Measurements from ENCODE around the gene SLC7A14. TPM values are rescaled to one million over a fixed set of nuclear protein-coding genes. Genes with fewer than 3 reads are reported as not detected.

SLC7A14 gene
- total and polyA plus RNA-seq, 10 of the 15 experiments (the other 5 are each of a cell fraction or from before 2014, with no cell fraction given): not detected

- 2% methylated on average over 3 of the region's 3 CpGs for WGBS (ENCODE audit: insufficient coverage, insufficient replicate concordance, low lambda C conversion rate, missing lambda C conversion rate)
These were observed 98.8 kb downstream of the SLC7A14 start for GRCh38 chr3:170487031-170487430.

DNA sequence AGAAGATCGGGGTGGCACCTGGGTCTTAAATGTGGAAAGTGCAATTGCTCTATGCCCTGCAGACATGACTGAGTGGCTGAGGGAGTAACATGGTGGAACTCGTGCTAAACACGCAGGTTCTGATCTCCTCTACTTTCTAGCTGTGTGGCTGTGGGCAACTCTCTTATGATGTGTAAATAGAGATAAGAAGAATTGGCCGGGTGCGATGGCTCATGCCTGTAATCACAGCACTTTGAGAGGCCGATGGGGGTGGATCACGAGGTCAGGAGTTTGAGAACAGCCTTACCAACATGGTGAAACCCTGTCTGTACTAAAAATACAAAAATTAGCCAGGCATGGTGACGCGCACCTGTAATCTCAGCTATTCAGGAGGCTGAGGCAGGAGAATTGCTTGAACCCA, 99.5 kb downstream of the SLC7A14 start:
- intact Hi-C loops (cut with micrococcal nuclease; ENCODE audit: unreplicated experiment): no loop called here
- POLR2A ChIA-PET: no interaction called here
- no peak overlapping the region for H3K4me2 ChIP-seq (ENCODE audit: control insufficient read depth, insufficient read depth)
- peaks cover 3% of the 10 kb centered on the region in 2 experiments; a peak in 1 of 4 replicates for H3K27me3 ChIP-seq (replicated peaks in 1 of 2; ENCODE audit: control insufficient read depth in 2 of 2, insufficient read depth in 2 of 2, low read length in 1 of 2)
- no peak overlapping the region for H3K4me3 ChIP-seq
- H3K9me3 ChIP-seq (replicated peaks; ENCODE audit: control insufficient read depth, insufficient read depth, low read length): no peaks in the 10 kb centered on the region
- H3K36me3 ChIP-seq (ENCODE audit: control insufficient read depth in 2 of 2, insufficient read depth in 2 of 2, low read length in 1 of 2): no peaks in the 10 kb centered on the region
- RAD21 ChIA-PET (ENCODE audit: unreplicated experiment): no interaction called here
- no peak overlapping the region for H2AFZ ChIP-seq (ENCODE audit: control insufficient read depth, low read depth, low read length)
- in situ Hi-C loops (cut with MboI): no loop called here
- SMC1A ChIA-PET (ENCODE audit: uncharacterized antibody, unreplicated experiment): no interaction called here
- no peak overlapping the region for H3K27ac ChIP-seq (ENCODE audit: control insufficient read depth, insufficient read depth)
- H3K4me1 ChIP-seq (ENCODE audit: control insufficient read depth, insufficient read depth, low read length): no peaks in the 10 kb centered on the region
- DNase-seq (ENCODE audit: low read depth, low spot score) (no peak), ATAC-seq (no peak), FAIRE-seq (no peak)
- no TSS peak for BruUV-seq (replicated peaks)
- CTCF ChIA-PET: no interaction called here
- TF ChIP-seq MXI1 (IDR thresholded peaks at IDR 0.05; ENCODE audit: low read depth, low read length) (no peak), EED (IDR thresholded peaks at IDR 0.05; ENCODE audit: low read depth) (no peak)
- TF ChIP-seq, protein P1, sequence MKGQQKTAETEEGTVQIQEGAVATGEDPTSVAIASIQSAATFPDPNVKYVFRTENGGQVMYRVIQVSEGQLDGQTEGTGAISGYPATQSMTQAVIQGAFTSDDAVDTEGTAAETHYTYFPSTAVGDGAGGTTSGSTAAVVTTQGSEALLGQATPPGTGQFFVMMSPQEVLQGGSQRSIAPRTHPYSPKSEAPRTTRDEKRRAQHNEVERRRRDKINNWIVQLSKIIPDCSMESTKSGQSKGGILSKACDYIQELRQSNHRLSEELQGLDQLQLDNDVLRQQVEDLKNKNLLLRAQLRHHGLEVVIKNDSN (IDR thresholded peaks at IDR 0.05; ENCODE audit: borderline replicate concordance, extremely low read length, insufficient read depth, low read depth, low read length): no peak
- no peak overlapping the region for H3K9ac ChIP-seq (ENCODE audit: control insufficient read depth, insufficient read depth, low read length)
- H3K79me2 ChIP-seq (ENCODE audit: control insufficient read depth, insufficient read depth, low read length): no peaks in the 10 kb centered on the region
- 53% methylated on average over 9 of the region's 9 CpGs for WGBS (ENCODE audit: insufficient coverage, insufficient replicate concordance, low lambda C conversion rate, missing lambda C conversion rate)
- H4K20me1 ChIP-seq (ENCODE audit: control insufficient read depth, insufficient read depth): no peaks in the 10 kb centered on the region

More at GRCh38 chr3:170487031-170487430, 98.8 kb downstream of the SLC7A14 start:
- no peak overlapping the region for H3K4me3 ChIP-seq
- no peaks in the 10 kb centered on the region for H3K4me1 ChIP-seq (ENCODE audit: control insufficient read depth, insufficient read depth, low read length)
- FAIRE-seq (no peak), ATAC-seq (no peak), DNase-seq (ENCODE audit: low read depth, low spot score) (no peak)
- RAD21 ChIA-PET (ENCODE audit: unreplicated experiment): no interaction called here
- peaks cover 3% of the 10 kb centered on the region in 2 experiments; a peak in 1 of 4 replicates for H3K27me3 ChIP-seq (replicated peaks in 1 of 2; ENCODE audit: control insufficient read depth in 2 of 2, insufficient read depth in 2 of 2, low read length in 1 of 2)
- CTCF ChIA-PET: interaction anchor here (0.7 kb wide), 1 partner anchor 325 kb away, joined by 3 read pairs; no protein-coding TSS in a partner anchor
- POLR2A ChIA-PET: interaction anchor here (0.5 kb wide), 1 partner anchor 341 kb away, joined by 8 read pairs; no protein-coding TSS in a partner anchor
- TF ChIP-seq IRF4 (IDR thresholded peaks at IDR 0.05; ENCODE audit: low read depth, low read length) (no peak), CREM (IDR thresholded peaks at IDR 0.05; ENCODE audit: low read depth) (no peak), ZSCAN29 (IDR thresholded peaks at IDR 0.05) (no peak), ZNF207 (IDR thresholded peaks at IDR 0.05; ENCODE audit: borderline replicate concordance) (no peak), HSF1 (IDR thresholded peaks at IDR 0.05; ENCODE audit: low read depth, low read length) (no peak), TCF7 (IDR thresholded peaks at IDR 0.05; ENCODE audit: borderline replicate concordance) (no peak), ASH2L (IDR thresholded peaks at IDR 0.05; ENCODE audit: borderline replicate concordance, low read depth) (no peak), RELA (IDR thresholded peaks at IDR 0.05; ENCODE audit: borderline replicate concordance, partially characterized antibody) (no peak)
- no peak overlapping the region for H3K4me2 ChIP-seq (ENCODE audit: control insufficient read depth, insufficient read depth)
- H3K79me2 ChIP-seq (ENCODE audit: control insufficient read depth, insufficient read depth, low read length): no peaks in the 10 kb centered on the region
- H3K36me3 ChIP-seq (ENCODE audit: control insufficient read depth in 2 of 2, insufficient read depth in 2 of 2, low read length in 1 of 2): no peaks in the 10 kb centered on the region
- no peaks in the 10 kb centered on the region for H4K20me1 ChIP-seq (ENCODE audit: control insufficient read depth, insufficient read depth)
- intact Hi-C loops (cut with micrococcal nuclease; ENCODE audit: unreplicated experiment) (no loop called here), in situ Hi-C loops (cut with MboI) (no loop called here)
- BruUV-seq (replicated peaks): no TSS peak
- H2AFZ ChIP-seq (ENCODE audit: control insufficient read depth, low read depth, low read length): no peak overlapping the region
- no peaks in the 10 kb centered on the region for H3K9me3 ChIP-seq (replicated peaks; ENCODE audit: control insufficient read depth, insufficient read depth, low read length)
- SMC1A ChIA-PET (ENCODE audit: uncharacterized antibody, unreplicated experiment): interaction anchor here (0.7 kb wide), 2 partner anchors 13 to 70 kb away, joined by 3 read pairs; no protein-coding TSS in a partner anchor
- no peak overlapping the region for H3K9ac ChIP-seq (ENCODE audit: control insufficient read depth, insufficient read depth, low read length)
- H3K27ac ChIP-seq (ENCODE audit: control insufficient read depth, insufficient read depth): no peak overlapping the region
